Vagina (tissue), 2 donors: ENCODE data around the gene ADARB2. TPM values are rescaled to one million over a fixed set of nuclear protein-coding genes. Genes with fewer than 3 reads are reported as not detected.

Experiments
- DNase-seq, 2 donors: peaks; one replicate each; pipeline ENCODE4 v3.0.0-alpha.2; 2017; ENCODE audit errors: extremely low spot score in 2 of 2
- H3K27ac ChIP-seq: fragments of 200-600 bp; sonication (generic); one replicate; pipeline ENCODE4 v1.5.1; 2019
- H3K27me3 ChIP-seq: fragments of 200-600 bp; sonication (generic); one replicate; pipeline ENCODE4 v1.5.1; 2019
- H3K36me3 ChIP-seq, 2 donors: fragments of 200-600 bp; sonication (generic); one replicate each; pipeline ENCODE4 v1.5.1; 2017 to 2019
- H3K4me1 ChIP-seq: fragments of 200-600 bp; sonication (generic); one replicate; pipeline ENCODE4 v1.5.1; 2019
- H3K4me3 ChIP-seq, 2 donors: fragments of 200-600 bp; sonication (generic); 1 replicate in 1 of 2; 2 replicates in 1 of 2; pipeline ENCODE4 v1.5.1; 2016 to 2019
- H3K9me3 ChIP-seq: fragments of 200-600 bp; sonication (generic); one replicate; pipeline ENCODE4 v1.5.1; 2019
- CTCF ChIP-seq, 3 experiments: fragments of 450-650 bp in 2 of 3; fragments of 200-600 bp in 1 of 3; sonication (generic) in 1 of 3; IDR thresholded peaks; one replicate each; pipeline ENCODE4 v1.5.1; 2017 to 2019; ENCODE audit warnings: antibody characterized with exemption in 3 of 3, mild to moderate bottlenecking in 2 of 3, moderate library complexity in 2 of 3
- POLR2A ChIP-seq, 2 donors: fragments of 450-650 bp; IDR thresholded peaks; one replicate each; pipeline ENCODE4 v1.6.1; 2017; ENCODE audit warnings: antibody characterized with exemption in 2 of 2, mild to moderate bottlenecking in 2 of 2, moderate library complexity in 2 of 2
- POLR2AphosphoS5 ChIP-seq, 2 donors: sonication (generic); formaldehyde crosslinking; IDR thresholded peaks; one replicate each; pipeline ENCODE4 v1.9.0; 2017; ENCODE audit warnings: antibody characterized with exemption in 2 of 2, mild to moderate bottlenecking in 2 of 2, low read depth in 1 of 2; ENCODE audit not compliant: insufficient read depth in 1 of 2
- intact Hi-C: fragments of 100-400 bp; cut with DNase I; formaldehyde crosslinking; loops from one replicate; pipeline ENCODE4 v1.15.1; 2023
- total RNA-seq: library from RNA; depleted of rRNA; stranded (reverse); fragments of >200 nt; gene quantifications from one replicate; pipeline ENCODE4 v1.2.3, GENCODE V29; 2016

ADARB2 gene
- total RNA-seq, 1 donor from 2014 or later, result 3.4 TPM

GRCh38 chr10:1149793-1150637 lies 587.3 kb downstream of the ADARB2 start:
- H3K4me3 ChIP-seq, result no peak overlapping the region
- H3K9me3 ChIP-seq, result peaks cover 6% of the 10 kb centered on the region
- intact Hi-C loops, result no loop called here
- H3K36me3 ChIP-seq, result no peaks in the 10 kb centered on the region
- DNase-seq, result peak; percentile 32 to 82
- no peaks in the 10 kb centered on the region for H3K4me1 ChIP-seq
- no peak overlapping the region for H3K27ac ChIP-seq
- TF ChIP-seq POLR2AphosphoS5 (IDR thresholded peaks at IDR 0.05; ENCODE audit: insufficient read depth in 1 of 2, low read depth in 1 of 2), result no peak
- no peaks in the 10 kb centered on the region for H3K27me3 ChIP-seq

- H3K4me1 ChIP-seq, result no peaks in the 10 kb centered on the region
- no peak for TF ChIP-seq POLR2A (IDR thresholded peaks at IDR 0.05)
- no peak for TF ChIP-seq POLR2AphosphoS5 (IDR thresholded peaks at IDR 0.05; ENCODE audit: insufficient read depth in 1 of 2, low read depth in 1 of 2)
- no peak for TF ChIP-seq CTCF (IDR thresholded peaks at IDR 0.05)
- H3K27ac ChIP-seq, result no peak overlapping the region
- H3K27me3 ChIP-seq, result no peaks in the 10 kb centered on the region
- H3K36me3 ChIP-seq, result no peaks in the 10 kb centered on the region
- H3K9me3 ChIP-seq, result peaks cover 6% of the 10 kb centered on the region
- no peak overlapping the region for H3K4me3 ChIP-seq
- intact Hi-C loops, result no loop called here
- DNase-seq, result peak; percentile 47 to 55
Observed at GRCh38 chr10:1148855-1149605, 588.3 kb downstream of the ADARB2 start.

GRCh38 chr10:1147810-1148209 lies 589.5 kb downstream of the ADARB2 start:
- TF ChIP-seq POLR2AphosphoS5 (IDR thresholded peaks at IDR 0.05; ENCODE audit: insufficient read depth in 1 of 2, low read depth in 1 of 2), result no peak
- no peak for TF ChIP-seq CTCF (IDR thresholded peaks at IDR 0.05)
- no peak for TF ChIP-seq POLR2A (IDR thresholded peaks at IDR 0.05)
- no peaks in the 10 kb centered on the region for H3K4me1 ChIP-seq
- H3K27me3 ChIP-seq, result no peaks in the 10 kb centered on the region
- H3K9me3 ChIP-seq, result peaks cover 6% of the 10 kb centered on the region
- peak in 1 of 2 donors; percentile 58 for DNase-seq
- H3K36me3 ChIP-seq, result no peaks in the 10 kb centered on the region
- no peak overlapping the region for H3K27ac ChIP-seq
- intact Hi-C loops, result no loop called here
- no peak overlapping the region for H3K4me3 ChIP-seq

- TF ChIP-seq CTCF (IDR thresholded peaks at IDR 0.05) (no peak), POLR2A (IDR thresholded peaks at IDR 0.05) (no peak)
- Histone ChIP-seq H3K9me3 (peaks cover 13% of the 10 kb centered on the region), H3K27me3 (no peaks in the 10 kb centered on the region), H3K36me3 (no peaks in the 10 kb centered on the region), H3K4me1 (no peaks in the 10 kb centered on the region), H3K27ac (no peak overlapping the region), H3K4me3 (no peak overlapping the region)
- intact Hi-C loops, result no loop called here
- DNase-seq, result peak in 1 of 2 donors; percentile 6
Observed at GRCh38 chr10:1142596-1142995, 594.7 kb downstream of the ADARB2 start.

- Histone ChIP-seq H3K36me3 (no peaks in the 10 kb centered on the region), H3K4me3 (no peak overlapping the region), H3K9me3 (peaks cover 13% of the 10 kb centered on the region), H3K4me1 (no peaks in the 10 kb centered on the region), H3K27me3 (no peaks in the 10 kb centered on the region), H3K27ac (no peak overlapping the region)
- TF ChIP-seq POLR2AphosphoS5 (IDR thresholded peaks at IDR 0.05; ENCODE audit: insufficient read depth in 1 of 2, low read depth in 1 of 2) (no peak), CTCF (IDR thresholded peaks at IDR 0.05) (no peak), POLR2A (IDR thresholded peaks at IDR 0.05) (no peak)
- DNase-seq, result peak; percentile 47 to 81
- intact Hi-C loops, result no loop called here
Observed at GRCh38 chr10:1141701-1142100, 595.6 kb downstream of the ADARB2 start.
